HG02970 (cell line): ENCODE results near the gene C2CD4C.
"Not testable (repeated sequence)": the region's sequence is repeated elsewhere in the genome, so short reads cannot be mapped to it uniquely, and the experiment has no call there.

Experiments used
- ATAC-seq: cut with Tn5 transposase; IDR thresholded peaks from one replicate; pipeline ENCODE4 v1.9.1; 2021; ENCODE audit warnings: mild to moderate bottlenecking, moderate library complexity, moderate number of reproducible peaks; ENCODE audit not compliant: unreplicated experiment, low FRiP score

C2CD4C gene

DNA sequence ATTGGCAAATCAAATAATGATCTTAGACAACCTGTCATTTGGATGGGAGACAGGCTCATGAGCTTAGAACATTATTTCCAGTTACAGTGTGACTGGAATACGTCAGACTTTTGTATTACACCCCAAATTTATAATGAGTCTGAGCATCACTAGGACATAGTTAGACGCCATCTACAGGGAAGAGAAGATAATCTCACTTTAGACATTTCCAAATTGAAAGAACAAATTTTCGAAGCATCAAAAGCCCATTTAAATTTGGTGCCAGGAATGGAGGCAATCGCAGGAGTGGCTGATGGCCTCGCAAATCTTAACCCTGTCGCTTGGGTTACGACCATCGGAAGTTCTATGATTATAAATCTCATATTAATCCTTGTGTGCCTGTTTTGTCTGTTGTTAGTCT, 22.8 kb downstream of the C2CD4C start:
- ATAC-seq: not testable (repeated sequence)

DNA sequence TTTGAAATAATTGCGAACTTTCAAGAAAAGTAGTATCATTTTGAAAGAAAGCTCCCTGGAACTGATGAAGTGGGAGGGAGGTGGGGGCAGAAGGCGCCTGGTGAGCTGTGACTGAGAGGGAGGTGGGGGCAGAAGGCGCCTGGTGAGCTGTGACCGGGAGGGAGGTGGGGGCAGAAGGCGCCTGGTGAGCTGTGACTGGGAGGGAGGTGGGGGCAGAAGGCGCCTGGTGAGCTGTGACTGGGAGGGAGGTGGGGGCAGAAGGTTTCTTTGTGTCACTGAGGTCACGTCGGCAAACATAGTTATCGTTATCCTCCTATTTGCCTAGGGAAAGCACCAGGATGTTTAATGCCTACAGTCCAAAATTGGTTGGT, 24.2 kb downstream of the C2CD4C start:
- no peak for ATAC-seq

DNA sequence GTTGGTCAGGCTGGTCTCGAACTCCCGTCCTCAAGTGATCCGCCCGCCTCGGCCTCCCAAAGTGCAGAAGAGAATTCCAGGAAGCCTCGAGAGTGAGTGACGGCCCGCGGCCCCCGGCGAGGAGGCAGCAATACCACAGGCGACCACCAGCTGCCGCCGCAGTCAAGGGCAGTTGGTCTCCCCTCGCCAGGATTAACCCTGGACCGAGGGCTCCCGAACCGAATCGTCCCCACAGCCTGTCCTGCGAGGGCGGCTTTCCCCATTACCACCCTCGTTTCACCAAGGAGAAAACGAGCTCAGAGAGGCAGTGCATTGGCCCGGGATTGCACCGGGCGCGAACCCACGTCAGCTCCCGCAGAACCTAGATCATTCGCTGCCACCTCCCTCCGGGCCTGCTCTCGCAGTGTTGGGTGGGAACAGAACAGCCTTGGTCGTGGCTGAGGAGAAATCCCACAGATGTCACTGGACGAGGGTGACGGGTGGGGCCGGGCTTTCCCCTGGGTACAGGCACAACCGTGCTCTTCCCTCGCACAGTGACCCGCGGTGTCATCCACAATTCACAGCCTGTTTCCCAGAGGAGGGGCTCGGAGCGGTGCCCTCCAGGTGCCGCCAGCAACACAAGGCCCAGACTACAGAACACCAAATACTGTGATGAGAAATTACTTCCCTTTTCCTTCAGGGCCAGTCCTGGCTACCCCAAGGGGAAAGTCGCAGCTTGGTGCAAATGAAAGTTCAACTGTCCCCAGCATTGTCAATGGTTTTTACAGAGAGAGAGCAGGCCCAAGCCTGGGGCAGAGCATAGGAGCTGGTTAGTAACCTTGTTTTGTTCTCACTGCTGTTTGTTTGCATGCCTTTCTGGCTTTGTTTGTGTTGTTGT, 24.8 kb downstream of the C2CD4C start:
- ATAC-seq: no peak

DNA sequence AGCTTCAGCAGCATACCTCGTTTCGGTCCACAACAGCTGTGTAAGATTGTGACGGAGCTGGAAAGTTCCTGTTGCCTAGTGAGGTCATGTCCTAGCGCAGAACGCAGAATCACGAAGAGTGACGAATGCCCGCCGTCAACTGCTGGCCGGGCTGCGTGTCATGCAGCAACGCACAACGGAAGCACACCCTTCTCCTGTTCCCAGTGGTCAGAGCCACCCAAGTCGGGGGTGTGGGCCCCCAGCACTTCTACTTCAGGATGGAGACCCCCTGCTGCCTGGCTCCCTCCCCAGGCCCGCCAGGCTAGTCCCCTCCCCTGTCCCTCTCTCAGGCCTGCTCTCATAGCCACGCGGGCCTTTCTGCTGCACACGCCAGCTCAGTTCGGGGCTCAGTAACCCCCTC, 25.9 kb downstream of the C2CD4C start:
- ATAC-seq: no peak

DNA sequence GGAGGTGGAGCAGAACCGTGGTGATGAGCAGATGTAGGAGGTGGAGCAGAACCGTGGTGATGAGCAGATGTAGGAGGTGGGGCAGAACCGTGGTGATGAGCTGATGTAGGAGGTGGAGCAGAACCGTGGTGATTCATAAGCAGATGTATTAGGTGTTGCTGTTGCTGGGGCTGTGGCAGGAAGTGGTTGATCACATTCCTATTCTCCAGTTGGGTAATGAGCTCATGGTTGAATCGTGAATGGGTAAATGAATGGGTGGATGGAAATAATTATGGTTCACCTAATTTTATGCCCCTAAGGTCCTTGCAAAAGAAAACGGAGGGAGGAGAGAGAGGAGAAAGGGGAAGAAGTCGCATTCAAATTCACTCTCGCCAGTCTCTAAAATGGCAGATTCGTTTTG, 26.4 kb downstream of the C2CD4C start:
- ATAC-seq: not testable (repeated sequence)

DNA sequence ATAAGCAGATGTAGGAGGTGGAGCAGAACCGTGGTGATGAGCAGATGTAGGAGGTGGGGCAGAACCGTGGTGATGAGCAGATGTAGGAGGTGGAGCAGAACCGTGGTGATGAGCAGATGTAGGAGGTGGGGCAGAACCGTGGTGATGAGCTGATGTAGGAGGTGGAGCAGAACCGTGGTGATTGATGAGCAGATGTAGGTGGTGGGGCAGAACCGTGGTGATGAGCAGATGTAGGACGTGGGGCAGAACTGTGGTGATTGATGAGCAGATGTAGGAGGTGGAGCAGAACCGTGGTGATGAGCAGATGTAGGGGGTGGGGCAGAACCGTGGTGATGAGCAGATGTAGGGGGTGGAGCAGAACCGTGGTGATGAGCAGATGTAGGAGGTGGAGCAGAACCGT, 27.0 kb downstream of the C2CD4C start:
- ATAC-seq: not testable (repeated sequence)

DNA sequence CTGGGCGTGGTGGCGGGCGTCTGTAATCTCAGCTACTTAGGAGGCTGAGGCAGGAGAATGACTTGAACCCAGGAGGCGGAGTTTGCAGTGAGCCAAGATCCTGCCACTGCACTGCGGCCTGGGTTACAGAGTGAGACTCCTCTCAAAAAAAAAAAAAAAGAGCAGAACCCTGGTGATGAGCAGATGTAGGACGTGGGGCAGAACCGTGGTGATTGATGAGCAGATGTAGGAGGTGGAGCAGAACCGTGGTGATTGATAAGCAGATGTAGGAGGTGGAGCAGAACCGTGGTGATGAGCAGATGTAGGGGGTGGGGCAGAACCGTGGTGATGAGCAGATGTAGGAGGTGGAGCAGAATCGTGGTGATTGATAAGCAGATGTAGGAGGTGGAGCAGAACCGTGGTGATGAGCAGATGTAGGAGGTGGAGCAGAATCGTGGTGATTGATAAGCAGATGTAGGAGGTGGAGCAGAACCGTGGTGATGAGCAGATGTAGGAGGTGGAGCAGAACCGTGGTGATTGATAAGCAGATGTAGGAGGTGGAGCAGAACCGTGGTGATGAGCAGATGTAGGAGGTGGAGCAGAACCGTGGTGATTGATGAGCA, 28.2 kb downstream of the C2CD4C start:
- not testable (repeated sequence) for ATAC-seq

DNA sequence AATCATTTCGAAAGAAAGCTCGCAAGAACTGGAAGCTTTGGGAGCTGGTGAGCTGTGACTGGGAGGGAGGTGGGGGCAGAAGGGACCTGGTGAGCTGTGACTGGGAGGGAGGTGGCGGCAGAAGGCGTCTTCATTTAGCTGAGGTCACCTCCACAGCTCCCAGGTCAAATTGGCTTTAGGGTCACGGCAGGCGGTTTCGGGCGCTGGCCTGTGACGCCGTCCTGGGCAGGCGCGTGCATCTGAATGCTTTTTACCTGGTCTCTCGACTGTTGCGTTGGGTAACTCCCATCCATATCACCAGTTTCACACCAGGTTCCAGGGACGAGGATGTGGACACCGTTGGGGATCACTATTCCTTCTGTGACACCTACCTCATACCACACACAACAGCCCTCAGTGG, 29.2 kb downstream of the C2CD4C start:
- no peak for ATAC-seq

DNA sequence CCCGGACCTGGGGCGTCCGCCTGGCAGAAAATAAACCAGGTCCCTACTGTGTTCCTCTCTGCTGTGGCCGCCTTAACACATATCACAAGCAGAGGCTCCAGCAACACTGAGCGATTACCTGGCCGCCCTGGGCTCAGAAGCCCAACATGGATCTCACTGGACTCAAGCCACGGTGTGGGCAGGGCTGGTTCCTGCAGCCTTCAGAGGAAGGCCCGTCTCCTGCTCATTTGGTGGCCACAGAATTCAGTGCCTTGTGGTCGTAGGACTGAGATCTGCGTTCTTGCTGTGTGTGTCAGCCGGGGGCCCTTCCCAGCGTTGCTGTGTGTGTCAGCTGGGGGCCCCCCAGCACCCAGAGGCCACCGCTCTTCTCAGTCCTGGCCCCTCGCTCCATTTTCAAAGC, 30.2 kb downstream of the C2CD4C start:
- ATAC-seq: no peak

DNA sequence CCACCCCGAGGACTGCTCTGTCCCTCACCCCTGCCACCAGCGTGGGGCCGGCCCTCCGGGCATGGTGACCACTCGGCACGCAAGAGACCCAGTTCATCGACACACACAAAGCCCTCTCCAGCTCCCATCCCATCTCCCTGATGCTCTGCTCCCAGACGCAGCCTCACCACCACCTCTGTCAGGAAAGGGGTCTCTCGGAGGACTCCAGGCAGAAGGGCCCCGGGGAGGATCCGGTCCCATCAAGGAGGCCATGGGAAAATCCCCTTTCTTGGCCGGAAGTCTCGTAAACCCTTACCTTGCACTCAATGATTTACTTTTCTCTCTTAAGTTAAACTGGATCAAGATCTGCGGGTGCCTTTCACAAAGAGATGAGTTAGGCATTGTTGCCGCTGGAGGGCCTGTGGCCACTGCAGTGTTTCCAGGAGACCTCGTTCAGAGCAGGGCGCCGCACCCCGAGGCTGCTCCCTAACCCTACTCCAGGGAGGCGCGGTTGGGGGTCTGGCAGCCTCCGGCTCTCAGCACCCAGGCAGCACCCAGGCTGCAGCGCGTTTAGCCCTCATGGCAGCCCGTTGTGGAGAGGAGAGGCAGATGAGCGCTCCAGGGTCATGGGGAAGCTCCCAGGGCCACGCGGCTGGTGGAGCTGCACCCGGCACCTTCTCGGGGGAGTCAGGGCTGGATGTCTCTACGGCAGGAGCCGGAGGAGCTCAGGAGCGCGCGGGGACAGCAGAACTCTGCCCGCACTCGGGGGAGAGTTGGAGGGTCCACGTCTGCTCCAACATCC, 31.0 kb downstream of the C2CD4C start:
- ATAC-seq: no peak

DNA sequence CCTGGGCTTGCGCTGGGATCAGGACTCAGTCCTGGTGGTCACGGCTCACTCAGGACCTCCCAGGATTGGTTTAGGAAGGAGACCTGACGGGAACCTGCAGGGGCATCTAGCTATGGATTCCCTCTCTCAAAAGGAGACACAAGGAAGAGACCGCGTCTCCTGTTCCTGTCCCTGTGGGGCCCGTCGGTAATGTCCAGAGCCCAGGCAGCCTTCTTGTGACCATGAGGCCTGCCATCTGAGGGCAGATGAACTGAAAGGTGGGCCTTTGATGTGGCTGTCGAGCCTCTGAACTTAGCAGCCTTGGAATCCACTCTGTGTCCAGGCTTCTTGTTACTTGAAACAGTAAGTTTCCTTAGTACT, 32.9 kb downstream of the C2CD4C start:
- no peak for ATAC-seq

DNA sequence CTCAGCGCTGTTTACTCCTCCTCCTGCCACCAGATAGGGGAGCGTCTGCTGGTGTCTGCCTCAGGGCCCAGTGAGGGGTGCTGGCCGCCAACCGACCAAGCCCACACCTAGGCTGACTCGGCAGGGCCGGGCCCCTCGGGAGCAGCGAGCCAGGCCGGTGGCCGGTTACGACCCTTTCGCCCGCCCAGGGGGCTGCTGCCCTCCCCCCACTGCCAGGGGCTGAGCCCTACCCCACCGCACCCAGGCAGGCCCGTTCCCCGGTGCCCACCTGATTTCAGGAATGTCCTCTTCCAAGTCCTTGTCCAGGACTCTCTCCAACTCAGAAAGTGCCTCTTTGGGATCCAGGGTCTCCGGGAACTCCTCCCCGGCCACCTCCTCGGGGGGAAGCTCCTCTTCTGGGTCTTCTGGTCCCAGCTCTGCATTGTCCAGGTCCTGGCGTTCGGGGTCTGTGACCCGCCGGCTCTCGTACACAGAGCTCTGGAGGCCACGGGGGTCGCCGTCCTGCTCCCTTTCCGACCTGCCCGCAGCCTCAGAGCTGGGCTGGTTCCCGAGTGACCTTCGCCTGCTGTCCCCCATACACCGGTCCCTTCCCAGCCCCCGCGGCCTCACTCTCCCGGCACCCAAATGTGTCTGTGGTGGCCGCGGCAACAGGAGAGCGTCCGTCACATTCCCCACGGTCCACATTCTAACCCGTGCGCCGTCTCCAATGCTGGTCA, 33.4 kb downstream of the C2CD4C start:
- no peak for ATAC-seq

DNA sequence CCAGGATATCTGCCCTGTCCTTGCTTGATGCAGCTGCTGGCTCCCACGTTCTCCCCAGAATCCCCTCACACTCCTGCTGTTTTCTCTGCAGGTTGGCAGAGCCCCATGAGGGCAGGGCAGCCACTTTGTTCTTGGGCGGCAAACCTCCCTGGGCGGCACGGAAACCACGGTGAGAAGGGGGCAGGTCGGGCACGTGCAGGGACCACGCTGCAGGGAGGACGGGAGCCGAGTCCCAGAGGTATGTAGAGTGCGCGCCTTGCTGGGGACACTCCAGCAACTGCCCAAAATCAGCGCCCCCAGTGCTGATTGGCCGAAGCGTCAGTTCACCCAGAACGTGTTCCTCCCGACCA, 34.1 kb downstream of the C2CD4C start:
- no peak for ATAC-seq

DNA sequence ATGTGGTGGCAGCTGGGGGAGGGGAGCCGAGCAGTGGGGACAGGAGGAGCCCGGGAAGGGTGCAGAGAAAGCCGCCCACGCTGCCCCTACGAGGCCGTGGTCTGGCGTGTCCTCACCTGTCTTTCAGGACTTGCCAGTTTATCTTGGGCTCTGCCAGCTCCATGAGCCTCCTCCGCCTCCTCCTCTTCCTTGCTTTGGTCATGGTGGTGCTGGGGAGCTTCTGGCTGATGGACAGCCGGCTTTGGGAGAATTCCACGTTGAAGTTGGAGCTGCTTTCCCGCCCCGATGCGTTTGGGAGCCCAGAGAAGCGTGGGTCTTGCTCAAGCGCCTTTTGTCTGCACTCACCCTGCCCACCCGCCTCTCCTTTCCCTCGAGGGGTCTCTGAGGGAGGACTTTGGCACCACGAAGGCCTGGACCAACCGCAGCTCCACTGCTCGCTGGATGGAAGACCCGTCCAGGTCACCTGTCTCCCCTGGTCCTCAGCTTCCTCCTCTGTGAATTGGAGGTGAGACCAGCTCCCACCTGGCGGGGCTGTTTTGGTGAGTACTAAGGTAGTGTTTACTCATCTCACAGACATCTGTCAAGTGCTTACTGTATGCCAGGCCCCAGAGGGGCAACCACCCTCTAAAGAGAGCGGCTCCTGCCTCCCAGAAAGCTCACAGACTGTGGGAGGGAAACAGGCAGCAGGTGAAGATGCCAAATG, 34.6 kb downstream of the C2CD4C start:
- no peak for ATAC-seq

DNA sequence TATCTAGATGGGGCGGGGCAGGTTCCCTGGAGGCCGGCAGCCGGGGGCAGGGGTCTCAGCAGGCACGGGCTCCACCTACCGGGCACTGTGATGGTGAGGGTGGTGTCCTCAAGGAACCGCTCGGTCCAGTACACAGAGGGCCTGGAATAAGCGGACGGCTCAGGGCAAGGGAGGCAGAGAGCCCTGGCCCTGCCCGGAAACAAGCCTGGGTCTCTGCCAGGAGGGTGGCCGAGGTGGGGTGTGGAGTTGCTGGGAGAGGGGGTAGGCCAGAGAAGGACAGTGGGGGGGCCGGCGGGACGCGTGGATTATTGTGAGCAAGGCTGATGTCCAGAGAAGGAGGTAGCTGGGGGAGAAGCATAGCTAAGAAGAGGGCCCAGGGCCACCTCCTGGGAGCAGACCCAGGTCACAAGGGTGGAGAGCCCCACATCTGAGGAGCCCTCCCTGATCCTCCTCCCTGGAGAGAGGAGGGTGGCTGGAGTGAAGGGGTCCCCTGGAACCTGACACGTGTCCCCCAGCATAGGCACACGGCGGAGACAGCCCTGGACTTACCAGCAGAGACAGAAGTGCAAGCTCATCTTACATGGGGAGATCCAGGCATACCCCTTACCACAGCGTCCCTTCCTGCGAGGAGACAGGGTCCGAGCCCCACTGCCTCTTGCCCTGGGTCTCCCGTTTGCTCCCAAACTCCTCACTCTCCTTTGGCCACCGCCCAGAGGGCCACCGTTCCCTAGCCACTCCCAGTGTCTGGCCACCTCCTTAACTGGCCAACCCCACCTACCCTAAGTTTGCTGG, 35.4 kb downstream of the C2CD4C start:
- no peak for ATAC-seq

DNA sequence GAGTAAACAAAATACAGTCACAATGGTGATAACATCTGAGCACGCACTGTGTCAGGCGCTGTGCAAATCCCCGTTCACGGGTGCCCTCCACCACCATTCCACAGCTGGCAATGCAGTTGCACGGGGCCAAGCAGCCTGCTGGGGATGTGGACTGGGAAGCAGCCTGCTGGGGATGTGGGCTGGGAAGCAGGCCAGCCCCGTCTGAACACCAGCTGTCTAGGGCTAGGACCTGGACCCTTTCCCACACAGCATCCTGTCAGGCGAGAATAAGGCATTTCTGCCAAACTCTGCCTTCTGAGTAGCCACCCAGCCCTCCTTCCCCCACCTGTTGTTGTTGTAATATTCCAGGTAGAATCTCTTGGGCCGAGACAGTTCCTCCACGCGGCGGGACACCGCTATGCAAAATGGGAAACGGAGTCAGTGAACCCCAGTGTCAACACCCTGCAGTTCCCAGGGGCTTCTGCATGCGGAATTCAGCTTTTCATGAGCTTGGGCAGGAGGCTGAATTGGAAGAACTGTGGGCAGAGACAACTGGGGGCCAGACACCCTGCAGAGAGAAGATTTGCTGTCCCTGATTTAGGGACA, 36.5 kb downstream of the C2CD4C start:
- ATAC-seq: no peak

DNA sequence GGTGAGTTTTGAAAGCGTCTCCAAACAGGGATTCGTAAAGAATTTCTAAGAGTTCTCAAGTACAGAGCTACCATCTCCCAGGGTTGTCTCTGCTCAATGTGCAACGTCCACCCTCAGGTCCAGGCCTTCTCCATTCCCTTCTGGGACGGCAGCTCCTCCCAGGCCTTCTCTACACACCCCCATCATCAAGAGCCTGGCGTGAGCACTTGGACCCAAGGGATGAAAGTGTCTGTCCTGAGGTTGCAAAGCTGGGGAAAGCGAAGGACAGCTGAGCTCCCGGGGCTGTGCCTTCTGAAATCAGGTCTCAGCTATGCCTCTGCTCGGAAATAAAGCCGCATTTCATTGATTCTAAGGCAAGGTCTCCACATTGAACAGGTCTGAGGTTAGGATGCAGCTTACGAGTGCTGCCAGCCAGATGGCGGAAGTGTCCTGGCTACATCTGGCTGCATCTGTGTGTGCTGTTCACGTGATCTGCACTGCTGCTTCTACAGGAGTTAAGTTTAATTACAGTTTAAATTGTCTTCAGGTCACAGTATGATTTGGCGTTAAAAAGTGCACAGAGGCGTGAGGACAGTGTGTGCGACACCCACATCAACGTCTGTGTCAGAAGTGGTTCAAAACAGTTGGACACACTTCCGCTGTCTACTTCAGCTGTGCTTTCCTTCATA, 37.3 kb downstream of the C2CD4C start:
- ATAC-seq: no peak

DNA sequence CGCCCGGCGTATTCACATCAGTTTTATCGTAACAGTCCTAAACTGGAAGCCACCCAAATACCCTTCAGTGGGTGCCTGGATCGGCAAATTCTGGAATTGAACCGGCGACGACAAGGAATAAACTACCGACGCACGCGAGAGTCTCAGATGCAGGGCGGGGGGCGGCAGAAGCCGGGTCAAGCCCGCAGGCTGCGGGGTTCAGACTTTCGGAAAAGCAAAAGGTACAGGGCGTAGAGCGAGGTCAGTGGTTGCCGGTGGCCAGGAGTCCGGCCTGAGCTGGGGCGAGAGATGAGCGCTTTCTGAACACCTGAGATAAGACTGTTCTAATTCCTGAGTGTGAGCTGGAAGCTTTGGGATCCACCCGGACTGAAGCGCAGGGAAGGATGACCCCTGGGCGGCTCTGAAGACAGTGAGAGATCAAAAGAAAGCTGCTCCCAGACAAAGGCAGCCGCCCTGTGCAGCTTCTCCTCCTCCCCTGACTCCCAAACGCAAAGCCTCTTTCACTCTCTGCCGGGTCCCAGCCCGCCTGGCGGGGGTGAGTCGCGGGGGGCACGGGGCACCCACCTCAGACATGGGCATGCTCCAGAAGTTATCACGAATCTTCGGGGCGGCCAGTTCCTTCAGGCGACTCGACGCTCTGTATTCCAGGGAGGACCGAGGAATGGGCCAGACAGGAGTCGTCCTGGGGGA, 38.2 kb downstream of the C2CD4C start:
- ATAC-seq: no peak
